ENCODE measurements around the gene ZMIZ1.

The ZMIZ1 gene

DNA sequence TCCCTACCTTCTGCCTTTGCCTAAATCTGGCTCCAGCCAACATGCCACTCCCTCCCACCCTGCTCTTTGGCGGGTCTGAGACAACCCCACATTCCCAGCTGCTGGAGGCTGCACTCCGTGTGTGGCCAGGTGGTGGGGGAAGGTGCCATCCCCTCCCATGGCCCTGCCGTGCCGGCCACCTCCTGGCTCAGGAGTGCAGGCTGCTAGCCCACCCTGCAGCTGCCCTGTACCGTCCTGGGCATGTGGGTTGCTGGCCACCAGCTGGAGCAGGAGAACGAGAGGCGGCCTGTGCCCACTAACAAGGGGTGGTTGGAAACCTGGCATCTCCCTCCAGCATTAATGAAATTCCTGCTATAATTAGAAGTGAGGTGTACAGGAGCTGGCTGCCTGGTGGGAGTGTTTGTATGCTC, 97.6 kb downstream of the ZMIZ1 start:
- no peak for DNase-seq (ENCODE audit: low read depth in 2 of 3, low spot score in 2 of 3)

GRCh38 chr10:79166741-79167140, 98.0 kb downstream of the ZMIZ1 start:
- DNase-seq (ENCODE audit: low read depth in 2 of 3, low spot score in 2 of 3), result no peak

DNA sequence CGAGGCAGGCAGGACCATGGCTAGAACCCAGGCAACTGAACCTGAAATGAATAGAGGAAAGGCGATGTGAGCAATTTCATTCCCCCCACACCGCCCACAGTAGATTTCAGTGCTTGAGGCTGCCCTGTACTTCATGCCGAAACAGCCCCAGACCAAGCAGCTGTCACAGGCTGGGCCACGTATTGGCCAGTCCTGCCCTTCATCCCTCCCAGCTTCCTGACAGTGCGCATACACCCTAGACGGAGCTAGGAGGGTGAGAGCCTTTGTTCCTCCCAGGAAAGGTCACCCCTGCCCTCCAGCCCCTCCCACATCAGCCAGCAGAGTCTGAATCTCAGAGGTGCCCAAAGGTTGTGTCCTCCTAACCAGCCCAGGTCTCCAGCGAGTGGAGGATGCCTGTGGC, 98.8 kb downstream of the ZMIZ1 start:
- DNase-seq (ENCODE audit: low read depth in 2 of 3, low spot score in 2 of 3), result no peak

GRCh38 chr10:79168210-79168609, 99.4 kb downstream of the ZMIZ1 start:
- DNase-seq (ENCODE audit: low read depth in 2 of 3, low spot score in 2 of 3), result no peak

GRCh38 chr10:79170226-79170752, 101.5 kb downstream of the ZMIZ1 start:
- no peak for DNase-seq (ENCODE audit: low read depth in 2 of 3, low spot score in 2 of 3)

DNA sequence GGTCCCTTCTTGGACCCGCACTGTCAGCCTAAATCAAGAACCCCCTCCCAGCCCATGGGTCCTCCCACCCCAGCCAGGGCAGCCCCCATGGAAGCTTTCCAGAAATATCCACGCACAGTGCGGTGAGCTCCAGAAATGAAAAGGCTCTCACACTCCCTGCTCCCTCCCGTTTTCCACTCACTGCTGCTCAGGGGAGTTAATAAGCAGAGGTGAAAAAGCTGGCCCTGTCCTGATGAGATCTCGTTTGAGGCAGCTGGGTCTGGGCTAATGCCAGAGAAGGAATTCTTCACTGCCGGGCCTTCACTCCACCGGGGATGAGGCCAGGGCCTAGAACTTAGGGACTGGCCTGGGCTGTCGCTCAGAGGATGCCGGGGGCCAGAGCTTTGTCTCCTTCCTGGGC, 102.2 kb downstream of the ZMIZ1 start:
- DNase-seq (ENCODE audit: low read depth in 2 of 3, low spot score in 2 of 3), result no peak

GRCh38 chr10:79171504-79171903, 102.7 kb downstream of the ZMIZ1 start:
- no peak for DNase-seq (ENCODE audit: low read depth in 2 of 3, low spot score in 2 of 3)

DNA sequence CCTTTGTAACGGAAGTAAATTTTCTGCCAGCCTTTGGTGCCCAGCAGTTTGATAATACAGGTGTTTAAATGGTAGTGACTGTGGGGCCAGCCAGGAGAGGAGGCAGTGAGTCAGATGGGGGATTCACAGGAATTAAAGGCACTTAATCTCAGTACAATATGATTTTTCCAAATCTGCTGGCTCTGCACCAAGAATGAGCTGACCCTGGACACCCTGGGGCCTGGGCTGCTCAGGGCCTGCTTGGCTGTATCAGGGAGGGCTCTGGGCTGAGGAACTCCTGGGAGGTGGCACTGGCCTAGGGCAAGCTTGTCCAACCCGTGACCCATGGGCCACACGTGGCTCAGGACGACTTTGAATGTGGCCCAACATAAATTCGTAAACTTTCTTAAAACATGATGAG, 104.1 kb downstream of the ZMIZ1 start:
- no peak for DNase-seq (ENCODE audit: low read depth in 2 of 3, low spot score in 2 of 3)

DNA sequence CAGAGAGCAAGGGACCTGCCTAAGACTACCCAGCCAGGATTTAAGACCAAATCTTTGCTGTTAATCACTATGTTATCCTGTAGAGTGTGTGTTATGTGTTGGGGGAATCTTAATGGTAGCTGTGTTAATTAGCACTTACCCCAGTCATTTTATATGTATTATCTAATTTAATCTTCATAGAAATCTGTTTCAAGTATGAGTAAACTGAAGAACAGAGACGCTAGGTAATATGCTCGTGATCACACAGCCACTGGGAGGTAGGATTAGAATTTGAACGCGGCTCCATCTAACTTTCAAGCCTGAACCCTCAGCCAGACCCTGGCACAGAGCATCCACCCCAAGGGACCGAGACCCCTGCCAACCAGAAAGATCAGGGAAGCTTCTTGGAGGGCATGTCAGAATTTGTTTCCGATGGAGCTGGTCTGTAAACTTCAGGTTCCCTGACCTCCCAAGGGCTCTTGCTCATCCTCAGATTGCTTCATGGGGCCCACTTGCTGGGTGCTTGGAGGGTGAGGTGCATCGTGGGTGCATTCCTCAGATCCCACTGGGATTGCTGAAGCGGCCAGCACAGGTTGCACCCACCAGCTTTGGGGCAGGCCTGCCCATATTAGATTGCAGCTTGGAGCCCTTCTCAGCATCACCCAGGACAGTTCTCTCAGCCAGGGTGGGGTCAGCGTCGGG, 105.0 kb downstream of the ZMIZ1 start:
- DNase-seq (ENCODE audit: low read depth in 2 of 3, low spot score in 2 of 3), result no peak

- DNase-seq (ENCODE audit: low read depth in 2 of 3, low spot score in 2 of 3), result no peak
Measured at GRCh38 chr10:79176052-79176501, 107.3 kb downstream of the ZMIZ1 start.

GRCh38 chr10:79176949-79177602, 108.3 kb downstream of the ZMIZ1 start:
- DNase-seq (ENCODE audit: low read depth in 2 of 3, low spot score in 2 of 3), result no peak

- DNase-seq (ENCODE audit: low read depth in 2 of 3, low spot score in 2 of 3), result no peak
Measured at GRCh38 chr10:79178070-79178576, 109.4 kb downstream of the ZMIZ1 start.

DNA sequence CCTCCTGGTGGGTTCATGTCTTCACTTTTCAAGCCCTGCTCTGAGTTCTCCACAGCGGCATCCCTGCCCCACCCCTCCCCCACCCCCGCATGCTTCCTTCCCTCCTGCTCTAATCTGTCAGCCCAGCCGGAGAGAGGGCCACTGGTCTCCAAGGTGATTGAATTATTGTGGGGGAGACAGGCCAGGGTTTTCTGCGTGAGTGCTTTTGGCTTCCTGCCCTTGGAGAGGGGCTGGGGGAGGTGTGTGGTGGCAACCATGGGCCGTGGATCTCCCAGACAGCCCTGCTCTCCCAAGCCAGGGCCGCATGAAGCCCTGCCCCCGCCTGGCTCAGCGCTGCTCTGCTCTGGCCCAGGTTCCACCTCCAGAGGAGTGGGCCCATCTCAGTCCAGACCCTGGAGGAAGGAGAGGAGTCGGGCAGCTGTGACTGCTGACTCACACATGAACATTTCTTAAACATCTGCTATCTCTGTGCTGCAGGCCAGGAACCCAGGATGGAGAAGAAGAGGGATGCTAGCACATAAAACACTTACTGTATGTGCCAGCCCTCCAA, 109.9 kb downstream of the ZMIZ1 start:
- DNase-seq (ENCODE audit: low read depth in 2 of 3, low spot score in 2 of 3), result no peak

DNA sequence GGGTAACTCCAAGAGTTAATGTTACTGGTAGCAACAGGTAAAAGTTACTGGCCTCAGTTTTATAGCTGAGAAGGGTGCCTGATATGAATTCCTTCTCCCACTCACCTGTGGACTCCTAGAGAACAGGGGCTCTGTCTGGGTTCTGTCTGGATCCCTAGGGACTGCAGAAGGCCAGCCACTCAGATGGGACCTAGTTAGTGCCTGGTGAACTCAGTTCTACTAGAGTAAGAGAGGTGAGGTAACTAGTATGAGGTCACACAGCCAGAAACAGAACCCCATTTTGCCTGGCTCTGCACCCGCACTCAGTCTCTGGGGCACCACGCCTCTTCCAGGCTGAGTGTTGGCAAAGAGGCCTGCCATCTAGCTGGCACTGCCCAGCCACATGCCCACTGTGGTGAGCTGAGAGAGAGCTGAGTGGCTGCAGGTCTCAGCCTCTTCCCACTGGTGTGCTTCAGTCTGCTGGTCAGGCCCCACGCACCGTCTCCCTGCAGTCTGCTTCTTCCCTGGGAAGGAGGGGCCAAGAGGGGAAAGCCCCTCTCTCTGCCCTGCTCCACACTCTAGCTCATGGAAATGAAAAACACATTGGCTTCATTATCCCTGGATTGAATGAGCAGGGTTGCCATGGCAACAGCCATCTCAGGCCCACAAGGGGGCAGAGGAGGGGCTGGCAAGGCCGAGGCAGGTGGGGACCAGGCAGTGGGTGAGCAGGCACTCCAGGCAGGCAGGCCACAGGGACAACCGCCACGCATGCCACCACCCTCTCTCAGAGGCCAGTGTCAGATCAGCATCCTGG, 110.6 kb downstream of the ZMIZ1 start:
- DNase-seq (ENCODE audit: low read depth in 2 of 3, low spot score in 2 of 3), result no peak

DNA sequence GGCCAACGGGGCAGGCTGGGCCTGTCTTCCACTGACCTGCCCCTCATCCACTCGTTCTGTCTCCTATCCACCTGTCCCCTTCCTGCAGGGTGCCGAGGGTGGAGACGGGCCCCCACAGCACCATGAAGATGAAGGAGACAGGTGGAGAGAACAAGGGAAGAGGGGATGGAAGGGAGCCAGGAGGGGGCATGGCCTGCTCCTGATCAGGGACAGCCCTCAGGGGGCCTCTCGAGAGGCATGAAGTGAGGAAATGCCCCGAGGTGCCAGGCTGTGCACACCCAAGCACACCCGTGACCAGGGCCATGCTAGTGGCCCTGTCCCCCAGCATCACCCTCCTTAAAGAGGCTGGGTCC, 111.2 kb downstream of the ZMIZ1 start:
- no peak for DNase-seq (ENCODE audit: low read depth in 2 of 3, low spot score in 2 of 3)

- DNase-seq (ENCODE audit: low read depth in 2 of 3, low spot score in 2 of 3), result no peak
Measured at GRCh38 chr10:79180414-79181221, 111.9 kb downstream of the ZMIZ1 start.

DNA sequence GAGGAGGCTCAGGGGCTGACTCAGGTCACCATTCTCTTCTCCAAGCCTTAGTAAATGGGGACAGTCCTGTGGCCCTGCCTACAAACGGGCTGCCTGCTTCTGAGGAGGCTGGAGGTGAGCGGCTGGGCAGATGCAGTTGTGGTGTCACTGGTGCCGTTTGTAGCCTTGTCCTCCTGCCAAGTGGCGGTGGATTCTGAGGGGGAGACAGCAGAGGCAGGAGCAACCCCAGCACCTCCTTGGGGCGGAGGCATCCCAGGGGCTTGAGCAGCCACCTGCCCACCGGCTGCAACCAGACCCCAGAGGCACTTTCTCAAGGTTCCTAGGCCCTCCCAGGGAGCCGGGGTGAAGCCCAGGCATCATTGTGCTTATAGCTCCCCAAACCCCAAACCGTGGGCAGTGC, 112.5 kb downstream of the ZMIZ1 start:
- no peak for DNase-seq (ENCODE audit: low read depth in 2 of 3, low spot score in 2 of 3)

DNA sequence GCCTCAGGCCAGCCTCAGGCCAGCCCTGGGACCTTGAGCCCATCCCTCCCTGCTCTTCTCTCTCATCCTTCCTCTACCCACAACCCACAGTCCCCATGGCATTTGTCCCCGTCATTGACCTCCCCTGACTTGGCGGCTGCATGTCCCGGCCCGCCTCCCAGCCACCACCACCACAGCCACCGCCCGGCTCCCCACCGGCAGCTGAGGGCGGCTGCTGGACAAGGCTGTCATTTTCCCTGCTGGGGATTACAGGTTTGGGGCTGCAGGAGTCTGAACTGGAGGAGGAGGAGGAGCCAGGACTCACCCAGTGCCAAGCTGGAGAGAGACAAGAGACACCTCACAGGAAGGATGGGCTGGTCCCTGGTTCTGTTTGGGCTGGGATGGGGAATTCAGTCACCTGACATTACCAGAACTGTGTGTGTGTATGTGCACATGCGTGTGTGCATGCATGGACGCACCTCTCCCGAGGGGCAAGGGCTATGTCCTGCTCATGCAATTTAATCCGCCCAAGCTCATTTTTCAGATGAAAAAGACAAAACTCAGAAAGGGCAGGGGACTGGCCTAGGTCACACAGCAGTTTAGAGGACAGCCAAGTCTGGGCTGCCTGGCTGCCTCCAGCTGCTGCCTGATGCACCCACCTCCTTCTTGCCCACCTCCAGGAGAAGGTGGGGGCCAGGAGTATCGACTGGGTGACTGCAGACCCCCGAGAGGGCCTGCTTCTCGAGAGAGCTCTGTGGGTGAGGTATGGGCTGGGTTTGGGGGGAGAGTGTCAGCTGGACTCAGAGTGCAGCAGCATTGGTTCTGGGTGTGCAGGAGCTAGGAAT, 113.1 kb downstream of the ZMIZ1 start:
- DNase-seq (ENCODE audit: low read depth in 2 of 3, low spot score in 2 of 3), result no peak

DNA sequence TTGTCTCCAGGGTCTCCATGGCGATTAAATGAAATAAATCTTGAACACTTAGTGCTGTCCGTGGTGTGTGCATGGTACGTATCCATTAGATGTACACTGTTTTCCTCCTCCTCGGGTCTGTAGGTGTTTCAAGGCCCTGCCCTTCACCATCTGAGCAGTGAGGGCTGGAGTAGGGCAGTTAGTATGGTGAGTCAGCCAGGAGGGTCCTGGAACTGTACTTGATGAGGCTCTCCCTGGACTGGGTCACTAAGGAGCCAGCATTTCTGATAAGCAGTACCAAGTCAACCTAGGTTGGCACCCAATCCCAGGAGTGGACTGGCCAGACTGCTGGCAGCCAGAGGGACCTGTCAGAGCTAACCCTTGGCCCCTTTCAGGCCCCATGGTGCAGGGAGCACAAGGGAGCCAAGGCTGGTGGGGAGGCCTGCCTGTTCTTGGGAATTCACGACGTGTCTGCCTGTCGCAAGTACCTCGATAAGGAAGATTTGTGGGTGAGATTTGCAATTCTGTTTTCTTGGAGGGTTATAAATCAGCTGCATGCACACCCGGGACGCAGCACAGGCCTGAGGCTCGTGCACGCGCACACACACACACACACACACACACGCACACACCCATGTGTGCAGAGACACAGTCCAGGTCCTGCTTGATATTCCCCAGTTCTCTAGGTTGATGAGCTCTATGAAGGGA, 114.2 kb downstream of the ZMIZ1 start:
- DNase-seq (ENCODE audit: low read depth in 2 of 3, low spot score in 2 of 3), result no peak
